HG02938 (cell line): ENCODE data around the gene PLAAT4.
"Not testable (repeated sequence)": the region's sequence is repeated elsewhere in the genome, so short reads cannot be mapped to it uniquely, and the experiment has no call there.

ENCODE experiments used
- ATAC-seq: cut with Tn5 transposase; IDR thresholded peaks from one replicate; pipeline ENCODE4 v1.9.1; 2021; ENCODE audit warnings: mild to moderate bottlenecking, moderate library complexity; ENCODE audit not compliant: unreplicated experiment

Gene PLAAT4

DNA sequence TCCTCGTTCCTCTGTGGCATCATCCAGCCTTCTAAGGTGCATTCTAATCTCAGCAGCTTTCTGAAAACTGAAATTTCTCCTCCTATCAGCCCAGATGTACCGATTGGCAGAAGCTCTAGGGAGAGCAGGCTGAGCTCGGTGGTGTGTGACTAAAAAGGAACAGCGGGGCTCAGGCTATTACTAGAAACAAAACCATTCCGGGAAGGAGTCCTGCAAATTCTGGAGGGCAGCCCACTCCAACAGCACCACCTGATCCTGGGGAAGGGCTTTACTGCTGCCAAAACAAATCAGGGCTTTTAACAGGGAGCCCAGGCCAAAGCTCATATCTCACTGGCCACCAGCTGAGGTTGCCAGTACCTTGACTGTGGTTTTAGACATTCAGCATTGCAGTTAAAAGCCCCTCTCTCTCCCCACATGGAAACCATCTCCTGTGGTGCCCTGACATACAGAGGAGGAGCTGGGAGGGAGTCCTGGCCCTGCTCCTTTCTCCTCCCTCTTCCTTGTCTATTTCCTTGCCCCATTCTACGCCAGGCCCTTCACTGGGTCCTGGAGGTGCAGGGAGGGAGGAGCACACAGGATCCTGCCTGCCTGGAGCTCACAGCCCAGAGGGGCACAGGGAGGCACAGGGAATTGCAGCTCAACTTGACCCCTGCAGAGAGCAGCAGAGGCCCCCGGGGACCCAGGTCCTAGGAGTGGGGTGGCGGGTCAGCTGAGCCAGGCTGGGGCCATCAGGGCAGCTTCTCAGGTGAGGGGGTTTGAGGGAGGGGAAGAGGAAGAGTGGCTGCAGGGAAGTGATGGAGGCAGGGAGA lies 889 bp downstream of the PLAAT4 start:
- ATAC-seq = no peak

DNA sequence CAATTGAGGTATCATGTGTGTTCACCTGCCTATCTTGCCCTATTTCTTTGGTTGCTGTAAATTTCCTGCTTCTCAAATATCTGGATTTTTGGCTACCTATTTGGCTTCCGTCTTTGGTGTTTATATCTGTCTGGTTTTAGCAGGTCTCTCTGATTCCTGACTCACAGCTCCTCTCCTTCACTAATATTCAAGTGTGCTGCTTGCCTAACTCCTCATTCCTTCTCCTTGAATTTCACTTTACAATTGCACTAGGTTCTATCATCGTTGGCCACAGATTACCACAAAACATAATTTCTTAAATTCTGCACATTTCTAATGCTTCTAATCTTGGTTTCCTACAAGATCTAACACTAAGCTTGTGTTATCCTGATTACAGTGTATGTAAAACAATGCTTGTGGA lies 5.9 kb downstream of the PLAAT4 start:
- ATAC-seq = not testable (repeated sequence)

DNA sequence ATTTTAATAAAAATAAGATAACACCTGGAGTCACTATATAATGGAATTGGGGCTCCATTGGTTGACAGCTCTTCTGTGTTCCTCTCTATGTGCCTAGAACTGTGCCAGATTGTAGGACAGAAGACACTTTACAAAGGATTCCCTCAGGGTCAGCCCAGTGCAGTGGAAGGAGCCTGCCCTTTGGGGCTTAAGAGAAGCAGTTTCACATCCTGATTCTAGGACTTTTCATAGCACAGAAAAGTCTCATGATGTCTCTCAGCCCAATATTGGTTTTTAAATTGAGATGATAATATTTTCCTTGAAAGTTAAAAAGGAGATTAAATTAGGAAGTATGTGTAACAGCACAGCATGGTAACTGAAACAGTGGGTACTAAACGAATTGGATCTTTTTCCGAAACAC lies 7.1 kb downstream of the PLAAT4 start:
- ATAC-seq = no peak

DNA sequence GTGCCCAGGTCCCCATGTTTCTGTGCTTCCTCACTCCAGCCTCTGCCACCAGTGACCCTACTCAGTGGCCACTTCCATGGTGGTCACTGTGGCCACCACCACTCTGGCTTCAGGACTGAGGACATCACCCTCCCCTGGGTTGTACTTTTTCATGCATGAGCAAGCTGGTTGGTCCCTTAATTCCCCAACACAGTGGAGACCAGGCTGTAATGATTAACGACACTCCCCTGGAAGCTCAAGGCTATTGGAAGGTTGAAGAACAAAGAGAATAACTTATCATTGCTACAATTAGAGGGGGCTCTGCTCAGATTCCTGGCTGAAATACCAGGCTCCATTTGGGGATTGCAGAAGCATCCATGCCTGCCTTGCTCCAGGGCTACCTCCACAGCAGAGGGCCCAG lies 10.5 kb downstream of the PLAAT4 start:
- ATAC-seq = no peak

DNA sequence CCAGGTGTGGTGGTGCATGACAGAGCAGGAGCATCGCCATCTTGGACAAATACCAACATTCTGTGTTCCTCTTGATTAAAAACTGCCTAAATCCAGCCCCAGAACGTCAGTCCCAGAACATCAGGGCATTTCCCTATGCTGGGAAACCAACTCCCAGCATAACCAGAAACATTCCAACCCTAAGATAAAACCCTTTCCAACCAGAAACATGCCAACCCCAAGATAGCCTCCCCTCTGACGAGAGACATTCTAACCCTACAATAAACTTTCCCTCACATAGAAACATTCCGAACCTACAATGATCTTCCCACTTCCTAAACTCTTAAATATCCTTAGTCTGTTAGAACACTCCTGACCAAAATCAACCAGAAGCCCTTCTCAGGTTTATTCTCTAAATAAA lies 11.6 kb downstream of the PLAAT4 start:
- ATAC-seq = no peak

DNA sequence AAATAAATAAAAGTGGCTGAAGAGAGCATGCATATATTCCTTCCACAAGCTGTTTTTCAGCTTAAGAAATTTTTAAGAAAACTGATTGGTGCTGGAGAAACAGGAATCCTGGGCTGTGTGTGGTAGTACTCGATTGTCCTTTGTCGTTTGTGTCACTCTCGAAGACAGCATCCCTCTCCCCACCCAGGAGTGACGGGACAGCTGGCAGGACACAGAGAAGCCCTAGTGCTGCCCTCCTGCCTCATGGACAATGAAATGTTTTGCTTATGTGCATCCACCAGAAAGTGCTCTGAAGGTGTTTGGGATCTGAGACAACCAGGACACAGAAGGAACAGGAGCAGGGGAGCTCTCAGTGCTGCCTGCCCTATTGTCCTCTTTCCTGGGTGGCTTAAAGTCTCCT lies 12.8 kb downstream of the PLAAT4 start:
- ATAC-seq = no peak

DNA sequence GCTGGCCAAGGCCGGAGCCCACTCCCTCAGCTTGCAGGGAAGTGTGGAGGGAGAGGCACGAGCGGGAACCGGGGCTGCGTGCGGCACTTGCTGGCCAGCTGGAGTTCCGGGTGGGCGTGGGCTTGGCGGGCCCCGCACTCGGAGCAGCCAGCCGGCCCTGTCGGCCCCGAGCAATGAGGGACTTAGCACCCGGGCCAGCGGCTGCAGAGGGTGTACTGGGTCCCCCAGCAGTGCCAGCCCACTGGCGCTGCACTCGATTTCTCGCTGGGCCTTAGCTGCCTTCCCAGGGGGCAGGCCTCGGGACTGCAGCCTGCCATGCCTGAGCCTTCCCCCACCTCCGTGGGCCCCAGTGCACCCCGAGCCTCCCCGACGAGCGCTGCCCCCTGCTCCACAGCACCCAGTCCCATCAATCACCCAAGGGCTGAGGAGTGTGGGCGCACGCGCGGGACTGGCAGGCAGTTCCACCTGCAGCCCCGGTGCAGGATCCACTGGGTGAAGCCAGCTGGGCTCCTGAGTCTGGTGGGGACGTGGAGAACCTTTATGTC lies 13.6 kb downstream of the PLAAT4 start:
- not testable (repeated sequence) for ATAC-seq

DNA sequence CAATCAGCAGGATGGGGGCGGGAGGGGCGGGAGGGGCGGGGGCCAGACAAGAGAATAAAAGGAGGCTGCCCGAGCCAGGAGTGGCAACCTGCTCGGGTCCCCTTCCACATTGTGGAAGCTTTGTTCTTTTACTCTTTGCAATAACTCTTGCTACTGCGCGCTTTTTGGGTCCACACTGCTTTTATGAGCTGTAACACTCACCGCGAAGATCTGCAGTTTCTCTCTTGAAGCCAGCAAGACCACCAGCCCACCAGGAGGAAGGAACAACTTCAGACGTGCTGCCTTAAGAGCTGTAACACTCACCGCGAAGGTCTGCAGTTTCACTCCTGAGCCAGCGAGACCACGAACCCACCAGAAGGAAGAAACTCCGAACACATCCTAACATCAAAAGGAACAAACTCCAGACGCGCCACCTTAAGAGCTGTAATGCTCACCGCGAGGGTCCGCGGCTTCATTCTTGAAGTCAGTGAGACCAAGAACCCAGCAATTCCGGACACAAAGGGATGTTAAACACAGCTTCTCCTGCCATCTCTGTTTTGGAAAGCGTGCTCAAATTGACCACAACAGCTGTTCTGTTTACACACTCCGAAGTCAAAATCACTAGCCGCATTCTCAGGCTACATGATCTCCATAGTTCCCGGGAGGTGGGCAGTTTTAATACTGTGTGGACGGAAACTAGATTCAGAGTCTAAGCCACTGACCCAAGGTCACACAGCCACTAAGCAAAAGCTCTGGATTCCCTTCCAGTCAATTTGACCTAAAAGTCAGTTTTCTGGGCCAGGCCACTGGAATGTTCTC lies 14.7 kb downstream of the PLAAT4 start:
- ATAC-seq = no peak

DNA sequence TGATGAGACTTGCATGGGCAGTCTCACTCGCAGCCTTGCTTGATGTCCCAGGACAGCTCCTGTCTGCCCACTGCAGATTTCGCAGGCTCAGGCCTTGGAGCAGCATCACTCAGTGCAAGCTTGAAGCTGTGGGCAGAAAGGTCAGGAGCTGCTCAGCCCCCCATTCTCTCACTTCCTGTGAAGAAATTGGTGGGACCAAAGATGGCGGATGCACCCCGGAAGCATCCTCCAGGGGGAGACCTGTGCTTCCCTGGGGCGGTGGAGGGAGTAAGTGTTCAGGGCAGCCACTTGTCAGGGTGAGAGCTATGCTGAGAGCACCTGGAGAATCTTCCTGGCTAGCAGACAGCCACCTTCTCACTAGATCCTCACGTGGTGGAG lies 15.3 kb downstream of the PLAAT4 start:
- no peak for ATAC-seq

DNA sequence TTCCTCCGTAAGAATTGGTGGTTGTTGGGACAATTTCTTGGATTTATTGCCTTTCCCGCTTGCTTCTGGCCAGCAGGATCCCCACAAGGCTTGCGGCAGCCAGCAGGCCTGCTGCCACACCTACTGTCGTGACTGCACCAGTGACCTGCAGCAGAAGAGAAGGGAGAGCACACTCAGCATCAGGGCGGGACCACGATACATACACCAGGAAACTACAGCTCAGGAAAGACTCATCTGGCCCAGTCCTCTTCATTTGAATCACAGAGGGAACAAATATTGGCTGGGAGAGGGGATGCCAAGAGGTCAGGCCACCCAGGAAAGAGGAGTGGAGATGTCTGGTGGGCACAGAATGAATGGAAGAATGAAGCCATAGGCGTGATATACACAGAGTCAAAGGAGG lies 16.3 kb downstream of the PLAAT4 start:
- no peak for ATAC-seq

DNA sequence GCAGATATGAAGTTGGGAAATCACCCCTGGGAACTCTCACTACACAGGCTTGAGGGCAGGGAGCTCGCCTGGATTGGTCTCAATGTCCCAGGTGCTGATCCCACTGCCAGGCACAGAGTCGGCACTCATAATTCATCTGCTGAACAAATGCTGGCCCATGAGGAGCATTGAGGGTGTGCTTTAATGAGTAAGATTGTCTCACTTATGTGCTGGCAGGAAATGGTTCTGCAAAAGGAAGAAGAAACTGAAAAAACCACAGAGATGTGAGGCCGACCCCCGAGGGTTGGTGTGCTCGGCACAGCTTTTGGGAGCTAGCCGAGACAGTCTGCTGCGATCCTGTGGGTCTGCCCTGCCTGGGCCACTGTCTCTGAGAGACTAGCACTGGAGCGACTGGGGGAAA lies 17.2 kb downstream of the PLAAT4 start:
- peak; percentile 51 for ATAC-seq

DNA sequence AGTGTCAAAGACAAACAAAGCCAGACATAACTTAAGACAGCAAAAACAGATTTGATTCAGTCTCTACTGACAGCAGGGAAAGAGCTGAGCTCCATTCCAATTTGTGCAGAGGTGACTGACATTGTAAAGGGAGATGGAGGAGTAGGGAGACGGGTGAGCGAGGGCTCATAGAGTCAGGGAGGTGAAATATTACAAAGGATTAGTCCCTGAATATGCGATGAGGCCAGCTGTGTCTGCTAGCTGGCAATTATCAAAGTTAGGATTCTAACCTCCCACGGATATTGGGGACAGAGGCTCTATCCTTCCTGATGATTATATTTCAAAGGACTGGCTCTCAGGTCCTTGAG lies 18.2 kb downstream of the PLAAT4 start:
- no peak for ATAC-seq

DNA sequence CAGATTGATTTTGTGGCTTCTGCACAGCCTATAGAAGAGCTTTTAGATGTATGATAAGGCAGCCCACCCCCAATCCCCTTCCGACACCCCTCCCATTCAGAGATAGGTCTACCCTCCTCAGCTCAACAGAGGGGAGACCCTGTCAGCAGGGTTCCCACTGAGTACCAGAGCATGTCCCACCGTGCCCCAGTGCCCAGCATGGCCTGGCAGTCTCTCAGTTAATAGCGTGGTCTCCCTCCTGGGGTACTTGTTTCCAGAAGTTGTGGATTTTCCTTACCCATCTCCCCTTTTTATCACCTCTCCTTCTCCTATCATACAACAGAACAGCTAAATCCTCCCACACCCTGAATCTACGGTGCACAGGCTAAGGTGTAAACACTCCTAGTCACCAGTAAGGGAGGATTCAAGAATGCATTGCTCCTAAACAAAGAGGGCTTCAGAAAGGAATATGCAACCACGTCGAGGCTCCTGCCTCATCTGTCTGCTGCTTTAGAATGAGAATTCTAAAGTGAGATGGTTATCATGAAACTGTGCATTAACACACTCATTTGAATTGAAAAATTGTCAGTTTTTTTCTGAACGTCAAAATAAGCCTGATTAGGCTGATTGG lies 19.9 kb downstream of the PLAAT4 start:
- ATAC-seq = no peak

DNA sequence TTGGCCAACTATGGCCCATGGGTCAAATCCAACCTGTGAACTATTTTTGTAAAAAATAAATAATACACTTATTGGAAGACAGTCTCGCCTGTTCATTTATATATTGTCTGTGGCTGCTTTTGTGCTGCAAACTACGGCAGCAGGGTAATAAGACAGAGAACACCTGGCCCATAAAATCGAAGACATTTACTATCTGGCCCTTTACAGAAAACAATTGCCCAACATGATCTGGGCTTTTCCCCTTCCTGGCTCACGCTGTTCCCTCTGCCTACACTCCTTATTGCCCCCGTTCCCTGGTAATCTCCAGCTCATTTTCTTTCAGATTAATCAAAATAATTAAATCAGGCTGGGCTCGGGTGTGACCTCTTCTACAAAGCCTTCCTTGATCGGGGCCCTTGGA lies 21.0 kb downstream of the PLAAT4 start:
- no peak for ATAC-seq

DNA sequence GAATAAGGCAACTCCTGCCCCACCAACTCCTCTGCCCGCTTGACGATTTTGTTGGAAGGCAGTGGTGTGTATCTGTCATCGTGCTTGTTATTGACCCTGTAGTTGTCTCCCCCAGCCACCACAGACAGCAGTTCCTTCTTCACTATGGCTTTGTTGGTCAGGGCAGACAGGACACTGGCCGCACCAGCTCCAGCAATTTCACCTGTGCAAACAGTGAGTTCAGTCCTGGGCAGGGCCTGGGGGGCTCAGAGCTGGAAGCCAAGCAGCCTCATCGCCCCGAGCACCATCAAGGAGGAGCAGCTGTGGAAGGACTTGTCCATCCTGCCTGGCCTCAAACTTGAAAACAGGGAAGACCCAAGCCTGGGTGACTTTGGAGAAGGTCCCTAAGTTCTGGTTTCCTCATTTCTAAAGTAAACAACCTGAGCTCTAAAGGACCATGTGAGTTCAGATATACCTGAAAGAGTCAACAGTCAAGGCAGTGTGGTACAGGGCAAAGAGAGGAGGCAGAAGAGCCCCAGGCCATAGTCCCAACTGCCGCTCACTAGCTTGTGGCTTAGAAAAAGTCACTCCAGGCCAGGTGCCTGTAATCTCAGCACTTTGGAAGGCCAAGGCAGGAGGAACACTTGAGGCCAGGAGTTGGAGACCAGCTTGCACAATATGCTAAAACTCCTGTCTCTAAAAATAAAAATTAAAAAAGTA lies 22.0 kb downstream of the PLAAT4 start:
- ATAC-seq = no peak

DNA sequence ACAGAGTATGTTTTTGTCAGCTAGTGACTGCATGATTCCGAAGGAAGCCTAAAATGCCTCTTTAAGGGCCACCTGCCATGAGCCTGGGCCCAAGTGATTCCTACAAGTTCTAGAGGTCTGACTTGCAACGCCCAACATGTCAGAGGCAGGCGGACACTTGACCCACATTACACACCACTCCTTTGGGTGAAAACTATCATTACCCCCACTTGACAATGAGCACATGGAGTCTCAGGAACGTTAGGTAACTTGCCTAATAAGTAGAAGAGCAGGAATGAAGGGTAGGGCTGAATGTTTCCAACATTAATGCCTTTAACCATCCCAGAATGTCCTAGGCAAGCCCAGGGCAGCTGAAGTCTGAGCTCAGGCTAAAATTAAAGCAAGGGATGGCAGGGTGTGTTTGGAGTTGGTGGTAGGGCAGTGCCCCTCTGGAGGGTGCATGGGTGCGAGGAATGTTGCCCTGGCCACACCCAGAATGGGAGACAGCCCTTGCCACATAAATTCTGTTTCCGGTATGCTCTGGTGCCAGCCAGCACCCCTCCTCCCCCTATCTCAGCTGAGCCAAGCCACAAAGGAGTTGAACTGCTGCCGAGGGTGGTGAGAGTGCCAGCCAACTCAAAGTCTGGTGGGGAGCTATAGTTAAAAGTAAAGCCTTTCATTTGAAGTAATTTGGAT lies 24.0 kb downstream of the PLAAT4 start:
- no peak for ATAC-seq

DNA sequence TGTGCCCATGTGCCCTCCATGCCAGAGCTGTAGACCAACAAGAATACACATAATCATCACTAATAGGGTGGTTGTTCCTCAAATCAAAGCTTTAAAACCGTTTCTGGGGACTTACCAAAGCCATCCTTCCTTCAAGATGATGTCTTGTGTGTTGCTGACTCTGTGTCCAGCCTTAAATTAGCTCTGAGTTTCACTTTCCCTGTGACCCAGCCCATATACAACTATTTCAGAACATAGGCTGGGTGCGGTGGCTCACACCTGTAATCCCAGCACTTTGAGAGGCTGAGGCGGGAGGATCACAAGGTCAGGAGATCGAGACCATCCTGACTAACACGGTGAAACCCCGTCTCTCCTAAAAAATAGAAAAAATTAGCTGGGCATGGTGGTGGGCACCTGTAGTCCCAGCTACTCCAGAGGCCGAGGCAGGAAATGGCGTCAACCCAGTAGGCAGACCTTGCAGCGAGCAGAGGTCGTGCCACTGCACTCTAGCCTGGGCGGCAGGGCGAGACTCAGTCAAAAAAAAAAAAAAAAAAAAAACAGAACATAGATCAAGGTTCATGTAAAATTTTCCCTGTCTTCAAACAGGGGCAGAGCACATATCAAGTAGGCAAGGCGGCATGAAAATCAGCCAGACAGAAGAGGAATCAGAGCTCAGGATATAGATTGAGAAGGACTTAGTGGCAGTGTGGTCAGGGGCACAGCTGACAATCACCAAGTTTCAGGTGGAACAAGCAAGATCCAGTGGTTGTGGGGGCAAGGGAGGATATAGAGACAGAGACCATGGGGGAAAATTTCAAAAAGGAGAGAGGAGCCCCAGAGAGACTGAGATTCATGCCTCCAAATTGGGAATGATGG lies 26.8 kb downstream of the PLAAT4 start, which contains the start of gene PLAAT2:
PLAAT2 (minus strand) TSS at position 179 of the 855 bp plus-strand sequence; CDS start at position 124, 55 bp downstream.
- no peak for ATAC-seq

DNA sequence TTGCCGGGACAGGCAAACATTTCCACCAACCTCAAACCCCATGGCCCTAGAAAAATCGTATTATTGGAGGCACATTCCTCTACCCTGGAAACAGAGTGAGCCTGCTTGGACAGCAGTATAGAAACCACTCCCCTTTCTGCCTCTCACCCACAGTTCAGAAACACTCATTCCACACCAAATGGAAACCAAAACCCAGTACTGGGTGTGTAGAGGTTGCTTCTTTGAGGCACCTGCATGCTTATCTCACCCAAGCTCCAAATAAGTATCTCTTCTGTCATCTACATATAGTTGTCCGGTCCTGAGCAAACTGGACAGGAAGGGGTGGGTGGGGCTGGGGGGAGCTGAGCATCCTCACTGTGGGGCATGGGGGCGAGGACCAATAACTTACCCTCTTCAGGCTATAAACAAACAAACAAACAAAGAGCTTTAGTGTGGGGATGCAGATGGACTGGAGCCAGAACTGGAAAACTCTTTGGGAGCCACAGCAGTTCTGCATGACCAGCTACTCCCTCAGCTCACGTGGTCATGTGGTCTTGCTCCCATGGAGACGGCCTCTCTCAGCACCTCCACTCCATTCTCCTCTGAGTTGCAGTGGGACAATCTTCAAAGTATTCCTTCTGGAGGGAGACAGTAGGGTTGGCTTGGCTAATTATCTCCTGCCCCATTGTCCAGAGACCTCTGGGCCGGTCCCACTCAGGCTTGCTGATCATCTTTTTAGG lies 27.6 kb downstream of the PLAAT4 start:
- peak; percentile 66 for ATAC-seq
